ENCODE results near the gene NUB1.

The NUB1 gene

DNA sequence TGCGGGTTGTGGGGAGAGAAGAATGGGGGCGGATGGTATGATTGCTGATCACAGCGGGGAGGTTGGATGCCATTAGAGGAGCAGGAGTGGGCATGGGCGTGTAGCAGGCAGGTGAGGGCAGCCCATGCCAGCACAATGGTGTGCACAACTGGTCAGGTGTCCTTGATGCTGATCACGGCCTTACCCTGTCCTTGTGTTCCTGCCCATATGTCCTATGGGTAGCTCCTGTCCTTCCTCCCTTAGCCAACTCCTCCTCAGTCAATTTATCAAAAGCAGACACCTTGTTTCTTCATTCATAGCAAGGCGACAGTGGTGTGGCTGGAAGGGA lies 37.5 kb downstream of the NUB1 start:
- no peak for DNase-seq

DNA sequence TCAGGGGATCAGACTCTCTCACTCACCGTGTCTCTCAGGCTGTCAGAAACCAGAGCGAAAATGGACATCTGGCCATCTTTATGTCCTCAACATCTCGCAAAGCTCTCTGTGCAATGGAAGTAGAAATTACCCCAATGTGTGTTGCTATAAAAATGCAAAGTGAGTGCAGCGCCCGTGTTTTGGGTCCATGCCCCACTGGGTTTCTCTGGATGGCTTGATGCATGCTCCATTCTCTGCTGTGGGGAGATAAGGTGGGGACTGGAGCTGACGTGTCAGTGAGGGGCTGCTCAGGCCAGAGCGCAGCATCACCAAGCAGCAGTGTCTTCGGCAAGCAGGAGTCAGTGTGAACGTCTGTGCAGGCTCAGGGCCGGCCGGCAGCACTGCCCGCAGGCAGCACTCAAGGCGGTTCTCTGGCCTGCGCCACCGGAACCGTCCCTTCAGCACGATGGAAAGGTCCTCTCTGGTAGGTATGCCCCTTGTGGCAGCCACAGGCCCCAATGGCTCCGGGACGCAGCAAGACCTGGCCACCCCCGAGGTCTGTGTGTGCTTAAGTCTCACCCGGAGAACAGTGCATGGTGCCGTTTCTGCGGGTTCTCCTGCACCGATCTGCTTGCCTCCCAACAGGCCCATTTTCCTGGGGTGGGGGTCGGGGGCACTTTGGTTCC lies 38.1 kb downstream of the NUB1 start:
- DNase-seq: no peak

DNA sequence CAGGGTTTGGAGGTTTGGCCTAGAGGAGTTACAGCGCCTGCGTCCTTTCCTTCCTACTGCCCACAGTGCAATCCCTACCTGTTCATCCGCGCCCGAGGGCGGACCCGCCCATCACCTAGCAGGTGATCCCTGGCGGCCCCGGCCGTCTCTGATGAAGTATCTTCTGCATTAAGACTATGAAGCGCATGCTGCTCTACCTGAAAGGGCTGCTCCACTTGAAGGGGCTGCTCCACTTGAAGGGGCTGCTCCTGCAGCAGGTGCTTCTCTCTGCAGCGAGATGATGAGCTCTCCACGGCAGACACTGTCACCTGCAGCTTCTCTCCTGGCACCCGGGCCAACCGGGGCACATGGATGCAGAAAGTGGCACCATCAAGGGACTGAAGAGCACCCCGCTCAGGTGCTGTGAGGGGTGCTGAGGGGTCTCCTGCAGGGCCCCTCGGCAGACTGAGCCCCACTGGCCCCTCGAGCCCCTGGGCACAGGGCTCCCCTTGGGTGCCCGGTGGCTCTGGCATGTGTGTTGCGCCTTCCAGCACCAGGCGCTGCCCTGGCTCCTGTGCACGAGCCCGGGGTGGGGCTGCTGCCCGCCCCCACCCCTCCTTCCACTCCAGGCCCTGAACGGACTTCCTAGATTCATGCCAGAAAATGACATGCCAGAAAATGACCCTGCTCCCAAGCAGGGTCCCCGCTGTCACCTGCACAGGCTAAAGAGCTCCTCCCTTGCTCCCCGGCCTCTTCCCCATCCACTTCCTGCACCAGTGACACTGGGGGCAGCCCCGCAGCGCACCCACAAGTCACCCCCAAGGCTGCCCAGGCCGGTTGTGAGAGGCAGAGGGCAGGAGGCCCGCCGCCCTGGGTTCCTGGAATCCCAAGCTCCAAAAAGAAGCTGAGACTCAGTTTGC lies 38.8 kb downstream of the NUB1 start:
- DNase-seq: no peak

DNA sequence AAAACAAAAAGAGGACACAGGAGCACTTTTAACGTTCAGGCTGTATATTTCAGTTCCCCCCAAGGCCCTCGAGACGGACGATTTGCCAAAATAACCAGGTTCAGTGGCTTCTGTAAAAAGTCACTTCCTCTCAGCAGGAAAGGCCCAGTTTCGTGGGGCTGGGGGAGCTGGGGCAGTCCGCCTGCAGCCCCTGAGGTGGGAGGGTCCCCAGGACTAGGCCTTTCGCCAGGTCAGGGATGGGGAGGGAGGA lies 39.4 kb downstream of the NUB1 start:
- no peak for DNase-seq

DNA sequence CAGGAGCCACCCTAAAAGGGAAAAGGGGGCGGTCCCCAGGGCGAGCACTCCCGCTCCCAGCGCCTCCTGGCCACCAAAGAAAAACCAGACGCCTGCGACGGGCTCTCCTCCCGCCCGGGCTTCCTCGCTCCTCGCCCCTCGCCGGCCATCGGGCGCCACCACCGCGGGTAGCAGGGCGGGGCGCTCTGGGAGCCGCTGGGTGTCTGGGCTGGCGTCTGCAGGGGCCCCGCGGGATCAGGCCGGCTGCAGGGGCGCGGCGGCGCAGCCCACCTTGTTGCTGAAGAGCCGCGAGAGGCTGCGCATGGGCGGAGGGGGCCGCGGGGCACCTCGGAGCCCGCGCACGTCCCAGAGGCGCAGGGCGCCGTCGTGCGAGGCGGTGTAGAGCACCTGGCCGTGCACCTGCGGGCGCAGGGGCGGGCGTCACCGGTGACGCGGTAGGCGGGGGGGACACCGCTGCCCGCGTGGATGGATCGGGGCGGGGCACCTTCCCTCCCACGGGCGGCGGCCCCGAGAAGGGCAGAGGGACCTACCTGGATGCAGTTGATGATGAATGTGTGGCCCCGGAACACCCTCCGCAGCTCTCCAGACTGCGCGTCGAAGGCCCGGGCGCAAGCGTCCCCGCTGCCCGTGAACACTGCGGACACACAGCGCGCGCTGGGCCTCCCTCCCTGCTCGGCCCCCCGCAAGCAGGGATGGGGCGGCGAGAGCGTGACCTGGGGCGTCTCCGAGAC lies 39.9 kb downstream of the NUB1 start:
- DNase-seq: no peak

DNA sequence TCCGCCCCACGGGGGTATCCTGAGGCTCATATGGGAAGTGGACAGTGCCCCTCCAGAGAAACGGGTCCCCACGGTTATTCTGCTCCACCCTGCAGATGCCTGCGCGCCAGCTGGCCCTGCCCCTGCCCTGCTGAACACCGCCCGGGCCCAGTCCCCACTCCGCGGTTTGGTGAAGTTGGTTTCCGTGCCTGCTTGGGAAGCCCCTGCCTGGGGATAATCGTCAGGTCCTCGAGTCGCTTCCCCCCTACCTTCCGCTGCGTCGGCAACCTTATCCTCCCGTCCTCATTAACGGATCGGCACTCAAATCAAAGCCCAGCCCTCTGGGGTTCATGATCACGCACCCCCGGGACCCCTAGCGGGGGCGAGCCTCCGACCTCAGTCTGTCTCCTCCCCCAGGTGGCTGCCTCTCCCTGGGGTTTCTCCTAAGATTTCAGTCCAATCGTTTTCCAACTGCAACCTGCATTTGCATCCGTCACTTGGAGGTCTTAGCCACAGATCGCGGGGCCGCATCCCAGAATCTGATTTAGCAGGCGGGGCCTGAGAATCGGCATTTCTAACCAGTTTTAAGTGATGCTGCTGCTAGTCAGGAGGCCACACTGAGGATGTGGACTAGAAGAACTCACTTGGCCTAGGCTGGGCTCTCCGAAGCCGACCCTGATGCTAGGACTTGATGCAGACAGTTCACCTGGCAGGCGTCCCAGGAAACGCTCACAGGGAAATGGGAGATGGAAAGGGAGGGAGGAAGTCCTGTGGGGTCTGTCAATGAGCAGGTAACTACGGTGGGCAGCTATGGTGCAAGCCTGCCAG lies 40.7 kb downstream of the NUB1 start:
- no peak for DNase-seq

DNA sequence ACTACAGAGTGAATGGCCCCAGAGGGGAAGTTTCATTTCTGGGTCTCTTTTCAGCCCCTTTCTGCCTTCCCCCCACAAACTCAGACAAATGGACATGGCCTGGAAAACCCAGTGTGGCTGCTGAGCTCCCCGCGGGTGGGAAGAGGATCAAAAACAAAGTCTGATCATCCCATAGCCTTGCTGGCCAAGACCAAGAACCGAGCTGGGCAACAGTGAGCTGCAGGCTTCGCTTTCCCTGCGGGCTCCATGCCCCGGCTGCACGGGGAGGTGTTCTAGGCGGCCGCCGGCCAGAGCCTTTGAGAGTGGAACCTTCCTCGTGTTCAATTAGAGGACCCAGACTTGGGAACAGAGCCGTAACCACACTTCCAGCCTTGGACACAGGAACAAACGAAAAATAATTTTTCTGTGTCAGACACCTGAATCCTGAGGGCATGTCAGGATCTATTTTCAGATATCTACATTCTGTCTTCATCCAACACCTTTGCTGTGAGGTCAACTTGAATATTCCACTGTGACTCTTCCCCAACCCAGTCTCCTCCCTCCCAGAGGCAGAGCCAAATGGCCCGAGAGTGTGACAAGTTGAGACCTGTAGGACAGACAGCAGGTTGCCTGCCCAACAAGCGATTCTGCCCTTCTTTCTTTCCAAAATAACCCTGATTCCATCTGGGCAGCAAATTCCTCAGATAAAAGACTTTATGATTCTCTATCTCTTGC lies 42.2 kb downstream of the NUB1 start:
- no peak for DNase-seq

DNA sequence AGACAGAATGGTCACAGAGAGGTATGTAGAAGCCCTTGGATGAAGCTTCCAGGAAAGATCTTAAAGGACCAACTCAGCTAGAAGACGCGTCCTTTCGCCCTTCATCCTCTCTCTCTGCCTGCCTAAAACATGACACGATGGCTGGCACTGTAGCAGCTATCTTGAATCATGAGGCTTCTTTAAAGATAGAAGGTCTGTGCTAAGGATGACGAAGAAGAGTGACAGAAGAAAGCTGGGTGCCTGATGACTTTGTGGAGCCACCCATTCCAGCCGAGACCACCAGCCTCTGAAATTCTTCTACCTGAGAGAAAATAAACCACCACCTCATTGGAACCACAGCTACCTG lies 42.7 kb downstream of the NUB1 start:
- DNase-seq: no peak

DNA sequence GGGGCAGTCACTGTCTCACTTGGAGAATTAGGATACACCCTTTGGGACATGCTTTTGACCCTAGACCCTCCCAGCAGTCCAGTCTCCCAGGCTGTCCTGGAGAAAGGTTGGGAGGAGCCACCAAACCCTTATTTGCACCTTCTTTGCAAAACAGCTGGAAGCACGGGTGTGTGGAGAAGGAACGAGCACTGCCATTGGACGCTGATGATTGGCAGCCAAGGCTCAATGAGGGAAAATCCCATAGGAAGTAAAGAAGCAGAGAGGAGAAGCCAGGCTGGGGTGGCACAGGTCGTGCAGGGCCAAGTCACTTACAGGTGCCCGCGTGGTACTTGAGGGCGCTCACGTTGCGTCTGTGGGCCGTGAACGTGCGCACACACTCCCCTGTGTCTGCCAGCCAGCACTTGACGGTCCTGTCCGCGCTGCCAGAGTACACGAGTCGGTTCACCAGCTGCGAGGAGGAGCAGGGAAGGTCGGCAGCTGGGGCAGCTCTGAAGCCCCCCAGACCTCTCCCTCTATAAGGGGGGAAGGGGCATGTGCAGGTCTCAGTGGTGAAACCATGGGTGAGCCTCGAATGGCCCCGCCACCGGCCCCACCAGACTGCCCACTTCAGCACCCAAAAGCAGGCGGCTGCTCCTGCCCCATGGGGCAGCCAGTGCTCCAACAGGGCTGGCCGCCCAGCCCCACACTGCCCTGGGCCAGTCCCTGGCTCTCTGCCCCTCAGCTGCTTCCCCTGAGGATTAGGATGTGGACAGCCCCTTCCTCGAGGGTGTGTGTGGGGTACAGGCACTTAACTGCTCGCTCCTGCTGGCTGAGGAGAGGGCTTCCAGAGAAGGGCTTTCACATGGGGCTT lies 43.4 kb downstream of the NUB1 start:
- DNase-seq: no peak

DNA sequence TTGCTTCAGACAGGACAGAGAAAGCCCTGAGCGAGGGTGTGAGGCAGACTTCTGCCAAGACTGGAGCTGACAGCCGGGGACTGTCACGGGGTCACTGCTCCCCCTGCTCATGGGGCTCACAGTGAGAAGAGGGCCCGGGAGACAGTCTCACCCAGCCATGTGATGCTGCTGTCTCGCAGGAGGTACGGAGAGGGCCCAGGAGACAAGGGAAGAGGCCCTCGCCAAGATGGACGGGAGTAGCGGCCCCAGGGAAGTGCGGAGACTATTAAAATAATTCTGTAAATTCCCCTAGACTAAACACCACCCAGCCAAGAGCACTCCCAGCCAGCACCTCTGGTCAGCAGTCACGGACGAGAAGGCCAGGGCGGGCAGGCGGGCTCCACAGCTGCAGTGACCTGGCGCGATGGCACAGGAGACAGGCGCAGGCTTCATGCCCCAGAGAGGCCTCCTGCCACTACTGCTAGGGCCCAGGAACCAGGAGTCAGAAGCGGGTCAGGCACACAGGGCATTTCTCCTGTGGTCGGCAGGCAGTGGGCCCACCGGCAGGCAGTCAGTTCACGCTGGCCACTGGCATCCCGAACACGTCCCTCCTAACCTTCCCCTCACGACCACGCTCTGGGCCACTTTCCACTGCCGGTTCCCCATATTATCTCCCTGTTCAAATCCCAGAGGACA lies 44.2 kb downstream of the NUB1 start:
- no peak for DNase-seq

DNA sequence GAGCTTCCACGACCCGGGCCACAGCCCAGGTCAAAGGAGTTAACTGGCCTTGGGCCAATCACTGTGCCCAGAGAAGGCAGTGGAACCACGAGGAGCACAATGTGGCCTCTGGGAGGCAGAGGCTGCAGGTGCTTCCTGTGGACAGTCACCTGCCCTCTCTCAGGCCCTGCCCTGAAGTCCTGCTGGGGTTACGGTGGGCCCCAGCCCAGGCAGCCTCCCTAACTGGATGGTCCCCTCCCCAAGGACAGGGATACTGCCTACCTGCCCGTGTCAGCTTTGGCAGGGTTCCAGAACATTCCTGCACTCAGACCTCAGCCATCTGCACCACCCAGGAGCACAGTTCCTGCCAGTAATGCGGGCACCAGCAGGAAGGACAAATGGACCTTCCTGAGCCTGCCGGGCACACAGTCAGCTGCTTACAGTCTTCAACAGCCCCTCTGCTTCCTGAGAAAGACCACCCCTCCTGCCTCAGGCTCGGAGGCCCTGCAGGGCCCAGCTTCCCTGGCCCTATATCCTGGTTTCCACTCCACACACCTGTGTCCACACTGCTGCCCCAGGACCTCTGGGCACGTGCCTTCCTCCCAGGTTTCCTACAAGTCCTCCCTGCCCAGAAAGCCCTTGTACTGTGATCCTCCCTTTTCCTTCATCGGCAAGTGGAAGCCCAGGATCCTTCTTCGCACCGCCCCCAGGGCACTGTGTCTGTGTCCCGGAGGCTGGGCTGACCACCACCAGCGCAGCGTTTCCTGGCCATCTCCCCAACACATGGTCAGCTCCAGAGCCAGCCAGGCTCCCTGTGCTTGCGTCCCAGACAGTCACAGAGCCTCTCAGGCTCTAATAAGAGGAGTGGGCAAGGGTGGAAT lies 44.9 kb downstream of the NUB1 start:
- DNase-seq: no peak

DNA sequence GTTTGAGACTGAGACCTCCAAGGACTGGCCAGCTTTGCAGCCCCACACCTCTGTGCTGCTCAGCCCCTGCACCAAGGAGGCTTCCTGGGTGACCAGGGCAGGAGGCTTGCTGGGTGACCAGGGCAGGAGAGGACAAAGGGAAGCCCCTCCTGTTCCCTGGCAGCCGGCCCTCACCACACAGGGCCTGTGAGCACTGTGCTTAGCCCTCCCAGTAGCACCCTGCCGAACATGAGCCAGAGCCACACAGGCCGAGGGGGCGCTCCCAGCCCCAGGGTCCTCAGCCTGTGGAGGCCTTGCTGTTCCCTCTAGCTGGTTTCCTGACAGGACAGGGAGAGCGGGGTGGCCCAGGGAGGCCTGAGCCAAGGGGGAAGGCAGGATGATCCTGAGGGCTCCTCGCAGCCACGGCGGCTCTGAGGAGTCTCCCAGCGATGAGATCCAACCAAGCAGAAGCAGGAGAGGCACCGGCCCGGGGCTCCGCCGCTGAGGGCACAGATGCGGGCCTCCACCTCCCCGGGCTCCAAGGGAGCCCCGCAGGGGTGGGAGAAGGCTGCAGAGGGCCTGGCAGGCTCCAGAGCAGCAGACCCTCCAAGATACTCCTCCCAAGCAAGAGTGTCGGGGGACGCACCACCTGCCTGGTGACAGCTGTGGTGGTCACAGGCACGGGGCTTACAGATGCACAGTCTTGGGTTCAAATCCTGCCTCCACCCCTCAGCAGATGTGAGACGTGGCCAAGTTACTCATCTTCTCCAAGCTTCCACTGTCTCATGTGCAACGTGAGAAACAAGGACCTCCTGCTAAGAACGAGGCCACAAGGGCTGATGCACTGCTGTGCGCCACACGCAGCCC lies 45.8 kb downstream of the NUB1 start:
- DNase-seq: no peak

DNA sequence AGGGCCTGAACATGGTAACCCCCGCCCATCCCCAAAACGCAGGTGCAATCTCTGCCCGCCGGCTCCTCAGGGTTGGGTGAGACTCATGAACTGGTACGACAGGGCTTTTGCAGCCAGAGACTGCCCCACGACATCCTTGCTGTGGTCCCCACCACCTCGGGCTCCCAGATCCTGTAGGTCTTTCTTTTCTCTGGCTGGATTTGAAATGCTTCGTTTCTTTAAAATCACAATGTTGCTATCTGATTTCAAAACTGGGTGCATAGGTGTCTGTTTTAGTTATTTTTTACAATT lies 46.3 kb downstream of the NUB1 start:
- DNase-seq: no peak

DNA sequence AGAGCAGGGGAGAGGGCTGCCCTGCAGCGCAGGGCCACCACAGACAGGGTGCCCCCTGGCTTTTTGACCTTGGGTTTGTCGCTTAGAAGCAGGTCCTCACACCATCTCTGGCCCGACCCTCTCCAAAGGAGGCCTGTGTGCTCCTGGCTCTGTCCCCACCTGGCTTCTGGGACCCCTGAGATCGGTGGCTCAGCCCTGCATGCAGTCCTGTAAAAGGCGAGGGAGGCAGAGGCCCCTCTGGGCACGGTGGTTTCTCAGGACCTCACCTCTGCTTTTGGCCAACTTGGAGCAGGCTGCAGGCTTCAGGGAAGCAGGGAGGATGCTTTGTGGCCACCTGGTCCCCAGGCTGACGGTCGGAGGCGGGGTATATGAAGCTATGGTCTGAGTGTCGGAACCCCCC lies 46.8 kb downstream of the NUB1 start:
- no peak for DNase-seq

DNA sequence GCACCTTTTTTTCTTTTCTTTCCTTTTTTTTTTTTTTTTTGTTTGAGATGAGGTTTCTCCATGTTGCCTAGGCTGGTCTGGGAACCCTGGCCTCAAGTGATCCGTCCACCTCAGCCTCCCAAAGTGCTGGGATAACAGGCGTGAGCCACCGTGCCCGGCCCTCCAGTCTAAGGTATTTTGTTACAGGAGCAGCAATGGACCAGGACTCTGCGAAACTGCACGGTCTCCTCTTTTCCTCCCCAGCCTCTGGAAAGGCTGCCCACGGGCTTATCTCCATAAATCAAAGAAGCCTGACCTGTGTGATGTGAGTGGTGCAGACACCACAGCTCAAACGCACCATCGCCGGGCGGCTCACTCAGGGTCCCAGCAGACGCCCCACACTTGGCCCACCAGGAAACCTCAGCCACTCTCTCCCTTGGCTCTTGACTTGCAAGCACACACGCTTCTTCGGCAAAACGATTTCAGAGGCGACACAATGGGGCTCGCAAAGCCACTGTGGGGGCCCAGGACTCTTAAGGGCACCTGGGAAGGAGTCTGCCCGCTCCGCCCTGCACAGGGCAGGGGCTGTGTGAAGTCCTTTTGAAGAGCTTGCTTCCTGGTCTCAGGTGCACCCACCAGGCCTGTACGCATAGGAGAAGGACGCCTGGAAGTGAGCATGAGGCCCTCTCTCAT lies 47.6 kb downstream of the NUB1 start:
- DNase-seq: no peak

DNA sequence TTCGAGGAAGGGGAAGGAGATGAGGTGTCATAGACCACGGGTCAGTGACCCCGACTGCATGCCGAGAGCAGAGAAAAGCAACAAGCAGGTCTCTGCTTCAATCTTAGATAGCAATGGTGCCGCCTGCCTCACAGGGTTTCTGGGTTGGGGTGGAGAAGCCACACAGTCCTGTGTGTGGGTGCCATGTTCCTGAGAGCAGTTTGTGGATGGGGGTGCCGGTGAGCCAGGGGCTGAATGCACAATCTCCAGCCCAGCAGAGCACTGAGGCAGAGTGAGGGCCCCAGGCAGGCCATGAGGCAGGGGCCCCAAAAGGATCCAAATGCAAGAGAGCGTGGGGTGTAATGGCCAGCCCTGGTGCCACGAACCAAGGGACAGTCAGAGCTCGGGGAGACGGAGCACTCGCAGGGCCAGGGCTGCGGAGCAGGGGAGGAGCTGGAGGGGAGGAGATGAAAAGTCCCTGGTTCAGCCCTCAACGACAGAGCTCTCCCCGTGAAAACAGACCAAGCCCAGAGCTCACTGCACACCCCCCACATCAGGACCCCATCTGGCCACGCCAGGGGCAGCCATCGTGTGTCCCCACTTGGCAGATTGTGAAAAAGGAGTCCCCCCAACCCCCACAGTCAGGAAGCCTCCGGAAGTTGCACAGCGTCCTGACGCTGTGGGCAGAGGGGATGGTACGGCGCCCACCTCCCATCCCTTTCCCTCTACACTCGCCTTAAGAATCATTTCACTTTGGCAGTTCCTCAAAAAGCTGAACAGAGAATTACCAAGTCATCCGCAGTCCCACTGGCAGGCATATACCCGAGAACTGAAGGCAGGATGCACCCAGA lies 48.4 kb downstream of the NUB1 start:
- DNase-seq: no peak

DNA sequence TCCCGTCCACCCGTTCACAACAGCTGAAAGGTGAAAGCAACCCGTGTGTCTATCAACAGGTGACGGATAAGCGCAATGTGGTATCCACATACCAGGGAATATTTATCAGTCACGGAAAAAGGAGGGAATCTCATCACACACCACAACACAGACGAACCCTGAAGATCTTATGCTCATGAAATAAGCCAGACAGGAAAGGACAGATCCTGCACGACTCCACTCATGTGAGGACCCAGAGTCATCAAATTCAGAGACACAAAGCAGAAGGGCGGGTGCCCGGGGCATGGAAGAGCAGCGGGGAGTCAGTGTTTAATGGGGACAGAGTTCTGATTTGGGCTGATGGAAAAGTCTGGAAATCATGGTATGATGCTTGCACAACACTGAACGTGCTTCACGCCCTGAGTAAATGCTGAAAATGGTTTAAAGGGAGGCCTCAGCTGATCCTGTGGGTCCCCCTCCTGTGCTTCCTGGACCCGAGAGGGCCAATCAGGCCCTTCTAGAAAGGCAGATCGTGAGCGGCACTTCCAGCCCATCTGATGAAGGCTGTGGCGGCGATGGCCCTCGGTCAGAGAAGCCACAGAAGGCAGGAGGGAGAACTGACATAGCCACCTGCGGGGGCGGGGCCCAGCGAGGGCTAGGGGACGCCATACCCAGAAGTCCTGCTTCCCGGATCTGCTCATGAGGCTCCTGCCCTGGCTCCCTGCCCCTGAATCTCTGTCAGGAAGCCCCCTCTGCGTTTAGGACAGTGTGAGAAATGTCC lies 49.2 kb downstream of the NUB1 start:
- no peak for DNase-seq
